Right atrium auricular region (tissue), 2 donors: Measurements from ENCODE around the gene AACS. TPM values are rescaled to one million over a fixed set of nuclear protein-coding genes. Genes with fewer than 3 reads are reported as not detected.
A peak's percentile ranks its signal among the peaks of the same experiment; 100 is the strongest.
"Not testable (repeated sequence)": the region's sequence is repeated elsewhere in the genome, so short reads cannot be mapped to it uniquely, and the experiment has no call there.

Experiments
- DNase-seq: peaks from one replicate; pipeline ENCODE4 v3.0.0-alpha.2; 2019; ENCODE audit warnings: low spot score
- H3K27ac ChIP-seq, 2 donors: fragments of 200-600 bp; sonication (generic); 1 replicate in 1 of 2; 2 replicates in 1 of 2; pipeline ENCODE4 v1.5.1; 2016 to 2019
- H3K27me3 ChIP-seq, 2 donors: fragments of 200-600 bp; sonication (generic); one replicate each; pipeline versions ENCODE4 v1.5.1 to v1.6.0; 2017 to 2019
- H3K36me3 ChIP-seq: fragments of 200-600 bp; sonication (generic); one replicate; pipeline ENCODE4 v1.5.1; 2016
- H3K4me1 ChIP-seq, 2 donors: fragments of 200-600 bp; sonication (generic); one replicate each; pipeline versions ENCODE4 v1.5.1 to v1.6.0; 2017 to 2019
- H3K4me3 ChIP-seq, 2 donors: fragments of 200-600 bp; sonication (generic); 1 replicate in 1 of 2; 2 replicates in 1 of 2; pipeline ENCODE4 v1.5.1; 2017 to 2019; ENCODE audit warnings: mild to moderate bottlenecking in 1 of 2, moderate library complexity in 1 of 2
- H3K9me3 ChIP-seq, 2 donors: fragments of 200-600 bp; sonication (generic); one replicate each; pipeline ENCODE4 v1.5.1; 2019
- CTCF ChIP-seq, 2 donors: fragments of 200-600 bp; sonication (generic); IDR thresholded peaks; one replicate each; pipeline ENCODE4 v1.5.1; 2019; ENCODE audit warnings: antibody characterized with exemption in 2 of 2
- total RNA-seq, 2 donors: library from RNA; depleted of rRNA; stranded (reverse); fragments of >200 nt; gene quantifications; one replicate each; pipeline ENCODE4 v1.1.0, GENCODE V29; 2016

The AACS gene
- total RNA-seq, 2 donors from 2014 or later: 7.4 to 11.7 TPM

GRCh38 chr12:125061229-125061628, 4.0 kb upstream of the AACS start:
- Histone ChIP-seq H3K36me3 (no peaks in the 10 kb centered on the region), H3K9me3 (no peaks in the 10 kb centered on the region), H3K27ac (no peak overlapping the region), H3K4me3 (no peak overlapping the region), H3K4me1 (peaks cover 0 to 16% of the 10 kb centered on the region in 2 donors), H3K27me3 (no peaks in the 10 kb centered on the region)
- no peak for DNase-seq
- TF ChIP-seq CTCF (IDR thresholded peaks at IDR 0.05): no peak

GRCh38 chr12:125063522-125063921, 1.7 kb upstream of the AACS start:
- H3K4me1 ChIP-seq: peaks cover 0 to 19% of the 10 kb centered on the region in 2 donors
- H3K27ac ChIP-seq, H3K4me3 ChIP-seq, H3K36me3 ChIP-seq, H3K9me3 ChIP-seq, DNase-seq, H3K27me3 ChIP-seq: not testable (repeated sequence)

- TF ChIP-seq CTCF (IDR thresholded peaks at IDR 0.05): no peak
- Histone ChIP-seq H3K27ac (no peak overlapping the region), H3K27me3 (no peaks in the 10 kb centered on the region), H3K4me1 (peaks cover 0 to 29% of the 10 kb centered on the region in 2 donors), H3K4me3 (peak overlapping the region; percentile 75 to 90), H3K36me3 (no peaks in the 10 kb centered on the region), H3K9me3 (no peaks in the 10 kb centered on the region)
- DNase-seq: no peak
These were observed 743 bp upstream of the AACS start for GRCh38 chr12:125064492-125064891.

GRCh38 chr12:125065919-125066570, 810 bp downstream of the AACS start:
- no peaks in the 10 kb centered on the region for H3K36me3 ChIP-seq
- peak overlapping the region; percentile 75 to 90 for H3K4me3 ChIP-seq
- H3K4me1 ChIP-seq: peaks cover 0 to 36% of the 10 kb centered on the region in 2 donors
- TF ChIP-seq CTCF (IDR thresholded peaks at IDR 0.05): no peak
- H3K9me3 ChIP-seq: no peaks in the 10 kb centered on the region
- H3K27ac ChIP-seq: peak overlapping the region in 1 of 2 donors; percentile 81
- H3K27me3 ChIP-seq: no peaks in the 10 kb centered on the region
- DNase-seq: no peak

GRCh38 chr12:125068391-125068790, 3.2 kb downstream of the AACS start:
- H3K4me1 ChIP-seq: peaks cover 0 to 36% of the 10 kb centered on the region in 2 donors
- no peak overlapping the region for H3K27ac ChIP-seq
- no peak overlapping the region for H3K4me3 ChIP-seq
- H3K27me3 ChIP-seq: no peaks in the 10 kb centered on the region
- no peaks in the 10 kb centered on the region for H3K9me3 ChIP-seq
- H3K36me3 ChIP-seq: no peaks in the 10 kb centered on the region
- no peak for DNase-seq
- no peak for TF ChIP-seq CTCF (IDR thresholded peaks at IDR 0.05)

- H3K4me1 ChIP-seq: peaks cover 0 to 32% of the 10 kb centered on the region in 2 donors
- TF ChIP-seq CTCF (IDR thresholded peaks at IDR 0.05): no peak
- H3K27me3 ChIP-seq: no peaks in the 10 kb centered on the region
- no peak overlapping the region for H3K4me3 ChIP-seq
- no peaks in the 10 kb centered on the region for H3K9me3 ChIP-seq
- H3K36me3 ChIP-seq: no peaks in the 10 kb centered on the region
- peak overlapping the region in 1 of 2 donors; percentile 19 for H3K27ac ChIP-seq
- no peak for DNase-seq
These were observed 4.4 kb downstream of the AACS start for GRCh38 chr12:125069616-125070015.
